NCI-H345 (cell line): Measurements from ENCODE around the gene GADD45A.
"Not testable (repeated sequence)": the region's sequence is repeated elsewhere in the genome, so short reads cannot be mapped to it uniquely, and the experiment has no call there.

Experiments
- DNase-seq: peaks from one replicate; lab custom pipeline; 2025; lab: John Stamatoyannopoulos, UW

The GADD45A gene

DNA sequence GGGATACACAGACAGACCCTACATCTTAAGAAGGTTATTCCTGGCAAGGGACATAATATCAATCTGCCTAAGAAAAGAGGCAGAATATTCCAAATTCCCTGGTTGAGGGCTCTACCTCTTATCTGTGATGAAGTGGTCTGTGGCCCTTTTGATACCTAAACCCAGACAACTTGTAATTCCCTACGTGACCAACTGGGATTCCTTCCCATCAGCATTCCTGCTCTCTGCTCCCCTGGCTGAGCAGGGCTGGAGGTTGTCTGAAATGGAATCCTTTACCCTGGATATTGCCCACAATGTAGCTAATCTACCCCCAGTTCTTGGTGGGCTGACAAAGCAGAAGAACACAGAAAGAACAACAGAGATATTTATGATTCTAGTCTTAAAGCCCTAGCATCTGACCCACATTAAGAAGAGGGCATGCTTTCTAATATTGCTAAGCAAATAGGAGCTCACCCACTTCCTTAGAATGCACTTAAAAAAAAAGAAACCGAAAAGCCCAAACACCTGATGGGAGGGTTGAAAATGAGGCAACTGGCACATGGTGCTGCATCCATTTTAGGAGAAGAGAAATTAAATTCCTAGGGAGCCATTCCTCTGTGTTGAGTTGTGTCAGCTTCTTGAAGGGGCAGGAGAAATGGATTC is 36.8 kb downstream of the GADD45A start:
- DNase-seq: no peak

DNA sequence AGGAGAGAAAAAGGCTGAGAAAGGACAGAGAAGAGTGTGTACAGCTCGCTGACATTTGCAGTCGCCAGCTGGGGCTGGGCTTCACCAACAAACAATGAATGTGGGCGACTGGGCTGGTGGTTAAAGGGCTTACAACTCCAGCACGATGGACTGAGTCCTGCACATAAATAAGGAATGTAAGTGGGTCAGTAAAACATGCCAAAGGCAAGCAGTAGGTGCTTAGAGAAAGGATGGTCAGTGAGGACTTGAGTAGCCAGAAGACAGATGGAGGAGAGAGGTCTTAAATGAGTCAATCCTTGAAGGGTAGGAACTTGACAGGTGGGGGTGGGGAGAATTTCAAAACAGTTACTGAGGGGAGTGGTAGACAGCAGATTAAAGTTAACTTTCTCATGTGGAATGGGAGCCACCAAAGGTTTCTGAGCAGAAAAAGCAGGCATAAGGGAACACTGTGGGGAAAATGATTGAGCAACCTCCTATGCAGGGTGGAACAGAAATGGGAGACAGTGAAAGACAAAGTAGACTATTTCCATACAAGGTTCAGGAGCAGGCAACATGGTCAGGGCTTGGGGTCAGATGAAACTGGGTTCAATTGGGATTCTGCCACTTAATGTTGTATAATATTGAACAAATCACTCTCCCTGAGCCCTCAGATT is 37.4 kb downstream of the GADD45A start:
- DNase-seq: no peak

DNA sequence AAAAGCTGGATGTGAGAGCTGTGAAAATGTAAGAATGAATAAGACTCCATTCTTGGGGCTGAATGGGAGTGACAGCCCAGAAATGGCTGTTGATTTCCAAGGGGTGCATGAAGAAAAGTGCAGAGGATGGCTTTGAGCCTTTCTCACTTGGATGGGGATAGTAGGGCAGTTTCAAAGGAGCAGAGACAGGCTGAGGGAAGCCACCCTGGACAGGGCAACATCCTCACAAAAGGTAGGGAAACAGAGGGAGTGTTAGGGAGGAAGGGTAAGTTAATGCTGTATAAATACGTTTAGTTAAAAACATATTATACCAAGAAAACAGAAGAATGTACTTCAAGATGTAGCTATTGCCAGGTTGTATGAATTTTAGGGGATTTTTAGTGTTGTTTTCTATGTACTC is 38.1 kb downstream of the GADD45A start:
- DNase-seq: no peak

DNA sequence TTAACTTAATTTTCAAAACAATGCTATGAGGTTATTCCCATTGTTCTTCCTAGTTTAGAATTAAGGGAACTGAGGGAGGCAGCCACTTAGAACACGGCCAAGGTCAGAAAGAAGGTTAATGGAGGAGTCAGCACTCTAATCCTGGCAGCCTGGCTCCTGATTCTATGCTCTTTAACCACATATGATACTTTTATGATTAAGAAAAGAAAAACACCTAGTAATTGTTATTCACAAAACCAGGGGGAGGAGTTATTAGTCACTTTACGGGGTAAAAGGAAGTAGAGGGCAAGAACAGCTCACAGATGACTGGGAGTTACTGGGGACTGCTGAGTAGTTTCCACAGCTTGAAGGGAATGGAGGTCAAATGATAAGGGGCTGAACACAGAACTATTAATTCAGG is 38.6 kb downstream of the GADD45A start:
- no peak for DNase-seq

DNA sequence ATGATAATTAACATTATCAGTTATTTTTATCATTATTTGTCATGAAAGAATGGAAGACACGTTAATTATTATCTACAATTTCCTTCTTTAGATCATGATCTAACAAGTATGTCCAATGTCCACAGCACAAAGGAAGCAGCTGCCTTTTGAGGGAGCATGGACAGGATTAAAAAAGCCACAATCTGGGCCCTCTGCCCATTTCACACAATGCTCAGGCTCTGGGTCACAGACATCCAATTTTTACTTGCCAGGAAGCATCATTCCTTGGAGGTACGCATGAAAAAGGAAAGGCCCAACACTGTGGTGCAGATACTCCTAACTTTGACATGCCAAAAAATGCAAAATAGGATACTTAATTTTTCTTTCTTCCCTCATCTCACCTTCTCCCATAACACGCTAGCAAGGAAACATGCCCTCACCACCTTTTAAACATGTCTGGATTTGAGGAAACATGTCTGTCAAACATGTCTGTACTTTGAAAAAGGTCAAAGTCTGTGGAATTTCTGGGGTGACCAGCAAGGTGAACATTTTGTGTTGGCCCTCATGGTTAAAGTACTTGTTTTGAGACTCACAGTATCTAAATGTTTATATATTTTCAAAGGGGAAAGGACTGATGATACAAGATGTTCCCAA is 40.0 kb downstream of the GADD45A start:
- no peak for DNase-seq

DNA sequence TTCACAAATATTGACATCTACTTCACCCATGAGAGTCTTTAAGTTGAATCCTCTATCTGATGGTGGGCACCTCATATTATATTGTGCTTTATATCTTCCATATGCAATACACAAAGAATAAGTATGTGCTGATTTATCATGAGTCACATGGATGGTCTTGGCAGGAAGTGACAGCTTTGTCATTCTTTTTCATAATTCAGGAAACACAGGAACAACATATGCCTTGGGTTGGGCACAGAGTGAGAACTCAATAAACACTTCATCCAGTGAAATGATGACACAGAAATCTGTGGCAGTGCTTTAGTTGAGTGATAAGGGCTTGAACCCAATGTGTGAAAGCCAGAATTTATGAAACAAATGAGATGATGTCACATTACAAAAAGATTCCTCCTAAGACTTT is 41.2 kb downstream of the GADD45A start:
- no peak for DNase-seq

DNA sequence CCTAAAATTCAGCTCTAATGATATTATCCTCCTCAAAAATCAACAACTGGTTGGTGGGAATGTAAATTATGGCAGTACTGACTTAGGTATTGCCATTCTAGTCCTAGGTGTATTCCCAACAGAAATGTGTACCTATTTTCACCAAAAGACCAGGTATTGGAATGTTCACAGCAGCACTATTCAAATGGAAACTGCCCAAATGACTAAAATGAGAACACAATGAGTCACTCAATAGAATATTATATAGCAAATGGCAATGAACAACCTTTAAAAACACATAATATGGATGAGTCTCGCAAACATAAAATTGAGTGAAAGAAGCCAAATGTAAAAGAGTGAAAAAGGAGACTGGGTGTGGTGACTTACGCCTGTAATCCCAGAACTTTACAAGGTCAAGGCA is 44.9 kb downstream of the GADD45A start:
- no peak for DNase-seq

DNA sequence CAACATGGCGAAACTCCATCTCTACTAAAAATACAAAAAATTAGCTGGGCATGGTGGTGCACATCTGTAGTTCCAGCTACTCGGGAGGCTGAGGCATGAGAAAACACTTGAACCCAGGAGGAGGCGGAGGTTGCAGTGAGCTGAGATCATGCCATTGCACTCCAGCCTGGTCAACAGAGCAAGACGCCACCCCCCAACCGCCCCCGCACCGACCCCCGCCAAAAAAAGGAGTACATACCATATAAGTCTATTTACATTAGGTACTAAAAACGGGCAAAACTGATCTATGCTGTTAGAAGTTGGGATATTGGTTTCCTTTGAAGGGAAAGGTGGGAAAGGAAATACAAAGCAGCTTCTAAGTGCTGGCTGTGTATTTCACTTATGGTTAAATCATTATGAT is 45.3 kb downstream of the GADD45A start:
- not testable (repeated sequence) for DNase-seq

DNA sequence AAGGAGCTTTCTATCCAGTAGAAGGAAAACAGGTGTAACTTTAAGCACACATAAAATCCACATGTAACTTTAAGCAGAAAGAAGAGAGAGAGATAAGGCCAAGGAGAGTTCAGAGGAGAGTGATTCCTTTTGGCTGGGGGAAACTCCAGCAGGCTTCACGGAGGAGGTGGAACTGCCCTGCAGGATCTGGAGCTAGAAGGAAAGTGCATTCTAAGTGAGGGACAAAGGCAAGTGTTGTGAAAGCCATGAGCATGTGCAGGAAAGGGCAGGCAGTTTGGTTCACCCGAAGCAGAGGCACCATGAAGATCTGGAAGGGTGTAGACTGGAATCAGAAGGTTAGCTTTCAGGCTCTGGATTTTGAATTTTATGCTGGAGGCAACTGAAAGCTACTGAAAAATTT is 46.3 kb downstream of the GADD45A start:
- no peak for DNase-seq

DNA sequence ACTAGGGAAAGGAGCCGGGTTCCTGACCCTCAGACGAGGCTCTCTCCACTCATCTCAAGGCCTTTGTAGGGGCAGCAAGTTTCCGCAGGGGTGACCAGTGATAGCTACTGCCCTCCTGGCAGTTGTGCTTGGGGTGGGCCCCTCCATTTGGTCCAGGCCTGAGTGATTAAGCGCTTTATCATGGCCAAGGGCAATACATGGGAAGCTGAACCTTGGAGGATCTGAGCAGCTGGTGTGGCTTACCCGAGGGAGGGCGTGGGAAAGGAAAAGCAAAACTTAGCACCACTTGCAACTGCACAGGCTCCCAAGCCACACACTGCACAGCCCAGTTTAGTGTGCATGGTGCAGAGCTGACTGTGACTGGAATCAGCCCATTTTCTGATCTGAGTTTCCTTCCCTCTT is 47.8 kb downstream of the GADD45A start:
- DNase-seq: no peak

DNA sequence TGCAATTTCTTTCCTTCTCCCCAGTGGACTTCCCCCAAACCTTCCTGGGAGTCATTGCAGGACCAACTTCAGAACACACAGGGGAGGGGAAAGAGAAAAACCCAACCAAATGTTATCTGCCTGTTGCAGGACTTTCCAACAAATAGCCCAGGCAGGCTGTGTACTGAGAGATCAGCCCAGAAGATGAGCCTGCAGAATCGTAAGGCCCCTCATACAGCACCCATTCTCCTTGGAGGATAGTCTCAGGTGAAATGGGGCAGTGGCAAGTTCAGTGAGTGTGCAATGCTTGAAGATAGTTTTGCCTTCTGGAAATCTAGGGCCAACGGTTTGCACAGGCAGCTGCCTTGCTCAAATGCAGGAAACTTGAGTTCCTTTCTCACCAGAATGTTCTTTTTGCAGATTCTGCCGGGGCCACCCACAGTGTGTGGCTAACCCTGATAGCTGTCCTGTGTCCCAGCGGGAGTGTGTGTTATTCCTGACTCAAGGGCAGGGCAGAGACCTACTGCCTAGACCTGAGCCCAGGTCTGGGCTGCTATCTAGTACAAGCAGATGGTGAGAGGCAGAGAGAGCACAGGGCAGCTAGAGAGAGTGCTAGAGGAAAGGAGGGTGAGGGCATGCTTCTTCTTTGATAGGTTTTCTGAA is 48.8 kb downstream of the GADD45A start:
- DNase-seq: no peak

DNA sequence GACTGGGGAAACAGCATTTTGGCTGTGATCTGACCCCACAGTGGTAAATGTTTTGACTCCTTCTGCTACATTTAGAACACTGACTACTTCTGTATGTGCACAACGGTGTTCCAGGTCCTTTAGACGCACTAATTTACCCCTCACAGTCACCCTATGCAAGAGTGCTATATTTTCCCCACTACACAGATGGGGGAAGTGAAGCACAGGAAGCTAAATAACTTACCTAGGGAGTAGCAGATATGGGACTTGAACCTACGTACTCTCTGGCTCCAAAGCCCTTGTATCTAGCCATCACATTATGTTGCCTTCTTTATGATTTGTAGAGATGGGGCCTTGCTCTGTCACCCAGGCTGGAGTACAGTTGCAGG is 49.3 kb downstream of the GADD45A start:
- DNase-seq: no peak

DNA sequence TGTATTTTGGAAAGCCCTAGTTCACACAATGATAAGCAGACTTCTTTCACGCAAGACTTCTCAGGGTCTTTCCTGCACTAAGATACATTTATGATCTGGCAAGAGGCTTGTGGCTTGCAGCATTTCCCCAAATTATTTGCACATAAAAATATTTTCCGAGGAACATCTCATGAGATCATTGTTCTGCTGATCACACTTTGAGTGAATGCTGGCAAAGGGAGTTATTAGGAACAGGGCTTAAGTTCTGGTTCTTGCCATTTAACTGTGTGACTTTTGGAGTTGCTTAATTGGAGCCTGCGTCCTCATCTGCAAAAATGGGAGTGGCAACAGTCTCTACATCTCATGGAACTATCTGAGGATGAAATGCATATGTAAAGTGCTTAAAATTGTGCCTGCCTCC is 50.2 kb downstream of the GADD45A start:
- no peak for DNase-seq

DNA sequence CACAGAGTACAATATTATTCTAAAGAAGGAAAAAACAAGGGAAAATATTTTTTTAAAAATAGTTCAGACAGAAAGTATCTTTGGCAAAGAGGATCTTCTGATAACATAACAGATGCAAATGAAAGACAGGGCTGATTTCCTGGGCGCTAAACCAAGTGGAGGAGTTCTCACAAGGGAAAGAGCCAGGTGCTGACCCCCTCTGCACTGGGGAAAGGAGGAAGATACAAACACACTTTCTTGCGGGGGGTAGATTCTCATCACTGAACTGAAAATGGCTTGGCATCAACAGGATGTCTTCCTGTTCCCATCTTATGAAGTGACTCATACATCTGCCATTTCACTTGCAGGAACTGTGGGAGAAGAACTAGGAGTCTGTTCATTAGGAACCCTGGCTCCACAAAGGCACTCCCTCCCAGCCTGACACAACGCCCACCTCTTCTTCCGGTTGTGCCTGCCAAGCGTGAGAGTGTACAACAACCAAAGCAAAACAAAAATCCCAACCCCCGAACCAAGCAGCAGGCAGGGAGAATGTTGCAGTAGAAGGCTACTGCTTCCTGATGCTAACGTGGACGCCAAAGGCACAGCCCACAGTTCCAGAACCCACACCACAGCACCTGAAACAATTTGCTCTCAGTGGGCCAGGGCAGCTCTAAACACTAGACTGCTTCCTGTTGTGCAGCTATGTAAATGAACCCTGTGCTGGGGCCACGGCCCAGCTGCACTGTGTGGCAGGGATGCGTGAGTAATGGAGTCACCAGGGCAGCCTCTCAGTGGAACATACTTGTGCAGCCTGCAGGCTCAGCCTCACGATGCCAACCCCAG is 51.0 kb downstream of the GADD45A start:
- DNase-seq: peak; percentile 53

DNA sequence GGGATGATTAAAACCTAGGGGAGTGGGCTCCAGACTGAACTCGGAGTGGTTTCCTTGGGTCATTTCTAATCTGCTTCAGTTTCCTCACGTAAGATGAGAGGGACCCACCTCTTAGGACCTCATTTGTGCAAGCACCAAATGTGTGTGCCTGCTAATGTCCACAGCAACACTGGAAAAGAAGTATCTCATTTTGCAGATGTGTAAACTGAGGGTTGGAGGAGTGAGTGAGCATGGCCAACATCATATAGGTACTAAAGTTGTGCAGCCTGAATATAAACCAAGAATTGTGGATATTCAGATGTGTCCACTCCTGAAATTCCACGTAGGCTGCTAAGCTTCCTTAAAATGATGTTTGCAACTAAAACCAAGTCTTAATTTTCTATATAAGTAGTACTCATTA is 51.7 kb downstream of the GADD45A start:
- DNase-seq: no peak

DNA sequence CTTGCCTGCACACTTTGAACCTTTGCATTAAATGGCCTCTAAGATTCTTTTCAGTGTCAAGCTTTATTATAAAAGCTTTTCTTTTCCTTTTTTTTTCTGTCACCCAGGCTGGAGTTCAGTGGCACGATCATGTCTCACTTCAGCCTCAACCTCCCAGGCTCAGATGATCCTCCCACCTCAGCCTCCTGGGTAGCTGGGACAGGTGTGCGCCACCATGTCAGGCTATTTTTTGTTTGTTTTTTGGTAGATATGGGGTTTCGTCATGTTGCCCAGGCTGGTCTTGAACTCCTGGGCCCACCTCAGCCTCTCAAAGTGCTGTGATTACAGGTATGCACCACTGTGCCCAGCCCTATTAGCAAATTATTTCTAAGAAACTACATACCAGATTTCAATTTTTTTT is 52.9 kb downstream of the GADD45A start:
- no peak for DNase-seq
